Measurements from ENCODE around the gene ENTPD6.
"Not testable (repeated sequence)": the region's sequence is repeated elsewhere in the genome, so short reads cannot be mapped to it uniquely, and the experiment has no call there.

ENTPD6 gene

GRCh38 chr20:25241659-25241955, 46.1 kb downstream of the ENTPD6 start:
- H3K27ac ChIP-seq (ENCODE audit: low read length); H3K9me3 ChIP-seq (ENCODE audit: control insufficient read depth, low read depth, low read length); H3K4me3 ChIP-seq (ENCODE audit: low read length); H3K27me3 ChIP-seq (ENCODE audit: control insufficient read depth, insufficient read depth, low read length); H3K36me3 ChIP-seq (ENCODE audit: control insufficient read depth, low read depth, low read length); H3K9ac ChIP-seq (ENCODE audit: low read length); H3K4me1 ChIP-seq (ENCODE audit: control insufficient read depth, low read depth, low read length): not testable (repeated sequence)

GRCh38 chr20:25242231-25242630, 46.7 kb downstream of the ENTPD6 start:
- no peaks in the 10 kb centered on the region for H3K36me3 ChIP-seq (ENCODE audit: control insufficient read depth, low read depth, low read length)
- no peak overlapping the region for H3K4me3 ChIP-seq (ENCODE audit: low read length)
- H3K27me3 ChIP-seq (ENCODE audit: control insufficient read depth, insufficient read depth, low read length), result peaks cover 14% of the 10 kb centered on the region
- H3K9ac ChIP-seq (ENCODE audit: low read length), result no peak overlapping the region
- peaks cover 3% of the 10 kb centered on the region for H3K4me1 ChIP-seq (ENCODE audit: control insufficient read depth, low read depth, low read length)
- H3K9me3 ChIP-seq (ENCODE audit: control insufficient read depth, low read depth, low read length), result no peaks in the 10 kb centered on the region
- H3K27ac ChIP-seq (ENCODE audit: low read length), result no peak overlapping the region

- Histone ChIP-seq H3K27ac (ENCODE audit: low read length) (no peak overlapping the region), H3K9ac (ENCODE audit: low read length) (no peak overlapping the region), H3K4me3 (ENCODE audit: low read length) (no peak overlapping the region), H3K4me1 (ENCODE audit: control insufficient read depth, low read depth, low read length) (peaks cover 3% of the 10 kb centered on the region), H3K36me3 (ENCODE audit: control insufficient read depth, low read depth, low read length) (no peaks in the 10 kb centered on the region), H3K27me3 (ENCODE audit: control insufficient read depth, insufficient read depth, low read length) (peaks cover 14% of the 10 kb centered on the region), H3K9me3 (ENCODE audit: control insufficient read depth, low read depth, low read length) (no peaks in the 10 kb centered on the region)
Observed at GRCh38 chr20:25243416-25243979, 48.0 kb downstream of the ENTPD6 start.

- Histone ChIP-seq H3K9ac (ENCODE audit: low read length) (no peak overlapping the region), H3K9me3 (ENCODE audit: control insufficient read depth, low read depth, low read length) (no peaks in the 10 kb centered on the region), H3K27me3 (ENCODE audit: control insufficient read depth, insufficient read depth, low read length) (peaks cover 14% of the 10 kb centered on the region), H3K27ac (ENCODE audit: low read length) (no peak overlapping the region), H3K36me3 (ENCODE audit: control insufficient read depth, low read depth, low read length) (no peaks in the 10 kb centered on the region), H3K4me1 (ENCODE audit: control insufficient read depth, low read depth, low read length) (peaks cover 11% of the 10 kb centered on the region), H3K4me3 (ENCODE audit: low read length) (no peak overlapping the region)
Observed at GRCh38 chr20:25244976-25245375, 49.5 kb downstream of the ENTPD6 start.

GRCh38 chr20:25245461-25245860, 49.9 kb downstream of the ENTPD6 start:
- Histone ChIP-seq H3K36me3 (ENCODE audit: control insufficient read depth, low read depth, low read length) (no peaks in the 10 kb centered on the region), H3K4me1 (ENCODE audit: control insufficient read depth, low read depth, low read length) (peaks cover 14% of the 10 kb centered on the region), H3K9ac (ENCODE audit: low read length) (no peak overlapping the region), H3K27me3 (ENCODE audit: control insufficient read depth, insufficient read depth, low read length) (peaks cover 14% of the 10 kb centered on the region), H3K4me3 (ENCODE audit: low read length) (no peak overlapping the region), H3K27ac (ENCODE audit: low read length) (no peak overlapping the region), H3K9me3 (ENCODE audit: control insufficient read depth, low read depth, low read length) (no peaks in the 10 kb centered on the region)

GRCh38 chr20:25246182-25246999, 50.9 kb downstream of the ENTPD6 start:
- no peak overlapping the region for H3K9ac ChIP-seq (ENCODE audit: low read length)
- no peaks in the 10 kb centered on the region for H3K9me3 ChIP-seq (ENCODE audit: control insufficient read depth, low read depth, low read length)
- no peaks in the 10 kb centered on the region for H3K36me3 ChIP-seq (ENCODE audit: control insufficient read depth, low read depth, low read length)
- no peak overlapping the region for H3K4me3 ChIP-seq (ENCODE audit: low read length)
- peaks cover 14% of the 10 kb centered on the region for H3K27me3 ChIP-seq (ENCODE audit: control insufficient read depth, insufficient read depth, low read length)
- H3K4me1 ChIP-seq (ENCODE audit: control insufficient read depth, low read depth, low read length), result peaks cover 14% of the 10 kb centered on the region
- no peak overlapping the region for H3K27ac ChIP-seq (ENCODE audit: low read length)

DNA sequence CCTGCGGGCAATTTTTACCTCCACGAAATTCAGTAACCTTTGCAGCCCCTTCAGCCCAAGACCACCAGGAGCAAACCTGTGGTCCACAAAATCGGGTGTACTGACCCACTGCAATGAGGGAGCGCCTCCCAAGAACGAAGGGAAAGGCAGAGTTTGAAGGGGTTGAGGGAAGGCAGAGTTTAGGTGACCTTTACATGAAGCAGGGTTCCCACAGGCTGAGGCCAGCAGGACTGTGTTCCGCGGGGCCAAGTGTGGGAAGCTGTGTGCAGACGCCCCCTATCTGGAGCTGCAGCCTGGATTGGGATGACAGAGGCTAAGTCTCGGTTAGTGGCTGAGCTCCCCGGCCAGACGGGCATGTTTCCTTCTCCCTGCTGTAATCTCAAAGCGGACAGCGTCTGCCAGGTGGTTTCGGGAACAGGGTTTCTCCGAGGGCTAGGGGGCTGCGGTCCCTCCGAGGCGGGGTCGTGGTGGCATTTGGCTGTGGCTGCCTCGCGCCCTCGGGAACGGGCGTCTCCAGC, 51.5 kb downstream of the ENTPD6 start:
- Histone ChIP-seq H3K36me3 (ENCODE audit: control insufficient read depth, low read depth, low read length) (no peaks in the 10 kb centered on the region), H3K27ac (ENCODE audit: low read length) (no peak overlapping the region), H3K4me3 (ENCODE audit: low read length) (peak overlapping the region; percentile 67), H3K27me3 (ENCODE audit: control insufficient read depth, insufficient read depth, low read length) (peaks cover 14% of the 10 kb centered on the region), H3K9ac (ENCODE audit: low read length) (no peak overlapping the region), H3K4me1 (ENCODE audit: control insufficient read depth, low read depth, low read length) (peaks cover 14% of the 10 kb centered on the region), H3K9me3 (ENCODE audit: control insufficient read depth, low read depth, low read length) (no peaks in the 10 kb centered on the region)

- H3K27me3 ChIP-seq (ENCODE audit: control insufficient read depth, insufficient read depth, low read length), result peaks cover 14% of the 10 kb centered on the region
- H3K9ac ChIP-seq (ENCODE audit: low read length), result no peak overlapping the region
- no peaks in the 10 kb centered on the region for H3K36me3 ChIP-seq (ENCODE audit: control insufficient read depth, low read depth, low read length)
- H3K4me1 ChIP-seq (ENCODE audit: control insufficient read depth, low read depth, low read length), result peaks cover 14% of the 10 kb centered on the region
- peak overlapping the region; percentile 67 for H3K4me3 ChIP-seq (ENCODE audit: low read length)
- no peaks in the 10 kb centered on the region for H3K9me3 ChIP-seq (ENCODE audit: control insufficient read depth, low read depth, low read length)
- no peak overlapping the region for H3K27ac ChIP-seq (ENCODE audit: low read length)
Observed at GRCh38 chr20:25247518-25247955, 52.0 kb downstream of the ENTPD6 start.

DNA sequence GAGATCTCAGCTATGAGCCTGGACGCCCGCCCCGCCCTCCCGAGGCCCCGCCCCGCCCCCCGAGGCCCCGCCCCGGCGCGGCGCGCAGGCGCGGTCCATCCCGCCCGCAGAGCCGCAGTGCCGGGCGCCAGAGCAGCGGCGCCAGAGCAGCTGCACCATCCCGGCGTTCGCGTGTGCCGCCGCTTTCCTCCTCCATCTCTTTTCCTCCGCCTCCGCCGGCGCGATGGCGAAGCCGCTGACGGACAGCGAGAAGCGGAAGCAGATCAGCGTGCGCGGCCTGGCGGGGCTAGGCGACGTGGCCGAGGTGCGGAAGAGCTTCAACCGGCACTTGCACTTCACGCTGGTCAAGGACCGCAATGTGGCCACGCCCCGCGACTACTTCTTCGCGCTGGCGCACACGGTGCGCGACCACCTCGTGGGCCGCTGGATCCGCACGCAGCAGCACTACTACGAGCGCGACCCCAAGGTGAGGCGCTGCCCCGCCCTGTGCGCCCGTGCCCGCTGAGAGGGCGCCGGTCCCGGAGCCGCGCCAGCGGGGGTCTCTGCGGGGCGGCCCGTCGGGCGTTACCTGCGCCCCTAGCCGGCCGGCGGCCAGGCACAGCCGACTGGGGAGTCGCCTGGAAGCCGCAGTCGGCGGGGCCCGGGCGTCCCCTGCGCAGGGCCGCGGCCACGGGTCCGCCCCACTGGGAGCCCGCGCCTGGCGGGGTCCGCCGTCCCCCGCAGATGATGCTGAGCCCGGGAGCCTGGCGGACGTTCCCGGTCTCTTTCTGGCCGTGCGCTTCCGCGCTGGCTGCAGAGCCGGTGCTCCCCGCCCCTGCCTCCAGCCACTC, 52.7 kb downstream of the ENTPD6 start, which contains the start of gene PYGB:
Gene PYGB (plus strand): TSS at position 130 of the 830 bp plus-strand sequence. CDS start 94 bp downstream, at position 224.
- peaks cover 14% of the 10 kb centered on the region for H3K4me1 ChIP-seq (ENCODE audit: control insufficient read depth, low read depth, low read length)
- H3K36me3 ChIP-seq (ENCODE audit: control insufficient read depth, low read depth, low read length), result no peaks in the 10 kb centered on the region
- H3K27ac ChIP-seq (ENCODE audit: low read length), result no peak within 1 kb of the TSS
- peak within 1 kb of the TSS; percentile 87 for H3K4me3 ChIP-seq (ENCODE audit: low read length)
- H3K9ac ChIP-seq (ENCODE audit: low read length), result peak within 1 kb of the TSS; percentile 77
- H3K27me3 ChIP-seq (ENCODE audit: control insufficient read depth, insufficient read depth, low read length), result peaks cover 14% of the 10 kb centered on the region
- H3K9me3 ChIP-seq (ENCODE audit: control insufficient read depth, low read depth, low read length), result no peaks in the 10 kb centered on the region

DNA sequence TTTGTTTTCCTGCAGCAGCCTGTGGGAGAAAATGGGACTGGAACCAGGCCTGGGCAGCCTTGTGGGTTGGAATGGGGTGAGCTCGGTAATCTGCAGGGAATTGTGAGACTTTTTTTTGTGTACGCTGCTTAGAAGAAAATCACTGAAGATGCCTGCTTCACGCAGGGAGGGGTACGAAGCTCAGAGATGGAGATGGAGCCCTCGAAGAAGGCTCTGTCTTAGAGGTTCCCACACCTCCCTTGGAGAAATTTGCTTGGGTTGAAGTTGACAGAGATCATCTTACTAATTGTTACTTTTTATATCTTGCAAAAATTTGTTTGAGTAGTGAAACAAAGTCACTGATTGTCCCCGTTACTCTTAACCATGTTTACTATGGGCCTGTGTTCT, 53.3 kb downstream of the ENTPD6 start:
- Histone ChIP-seq H3K4me1 (ENCODE audit: control insufficient read depth, low read depth, low read length) (peaks cover 14% of the 10 kb centered on the region), H3K27ac (ENCODE audit: low read length) (no peak overlapping the region)

DNA sequence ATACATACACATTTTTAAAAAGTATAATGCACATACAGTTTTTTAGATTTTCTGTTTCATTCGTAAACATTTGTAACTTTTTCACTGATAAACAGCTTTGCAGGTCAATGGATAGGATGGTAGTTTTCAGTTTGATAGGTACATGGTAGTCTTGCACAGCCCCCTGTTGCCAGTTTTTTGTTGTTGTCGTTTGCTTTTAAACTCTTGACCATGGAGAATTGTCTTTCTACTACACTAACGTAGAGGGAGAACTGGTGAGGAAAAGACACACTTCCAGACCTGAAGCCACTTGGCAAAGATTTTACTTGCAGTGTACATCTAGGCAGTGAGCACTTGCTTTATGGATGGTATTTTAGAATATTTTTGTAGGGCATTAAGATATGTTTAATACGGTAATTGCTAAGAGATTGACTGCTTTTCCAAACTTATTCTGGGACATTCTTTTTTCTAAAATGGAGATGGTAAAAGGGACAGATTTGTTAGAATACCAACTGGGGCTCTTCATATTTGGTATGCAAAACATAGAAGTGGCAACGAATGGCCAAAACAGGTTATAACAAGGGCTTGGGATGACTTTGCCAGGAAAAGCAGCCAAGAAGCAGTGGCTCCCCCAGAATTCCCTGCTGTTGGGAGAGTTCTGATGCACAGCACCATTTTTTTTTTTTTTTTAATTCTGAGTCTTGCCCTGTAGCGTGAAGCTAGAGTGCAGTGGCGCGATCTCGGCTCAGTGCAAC, 53.9 kb downstream of the ENTPD6 start:
- Histone ChIP-seq H3K4me3 (ENCODE audit: low read length) (peak overlapping the region; percentile 87), H3K27me3 (ENCODE audit: control insufficient read depth, insufficient read depth, low read length) (peaks cover 14% of the 10 kb centered on the region), H3K9me3 (ENCODE audit: control insufficient read depth, low read depth, low read length) (no peaks in the 10 kb centered on the region), H3K36me3 (ENCODE audit: control insufficient read depth, low read depth, low read length) (no peaks in the 10 kb centered on the region), H3K4me1 (ENCODE audit: control insufficient read depth, low read depth, low read length) (peaks cover 14% of the 10 kb centered on the region), H3K27ac (ENCODE audit: low read length) (no peak overlapping the region), H3K9ac (ENCODE audit: low read length) (peak overlapping the region; percentile 77)

More for the DNA sequence above, 53.3 kb downstream of the ENTPD6 start:
- peak overlapping the region; percentile 87 for H3K4me3 ChIP-seq (ENCODE audit: low read length)
- peaks cover 14% of the 10 kb centered on the region for H3K27me3 ChIP-seq (ENCODE audit: control insufficient read depth, insufficient read depth, low read length)
- H3K9me3 ChIP-seq (ENCODE audit: control insufficient read depth, low read depth, low read length), result no peaks in the 10 kb centered on the region
- H3K9ac ChIP-seq (ENCODE audit: low read length), result peak overlapping the region; percentile 77
- no peaks in the 10 kb centered on the region for H3K36me3 ChIP-seq (ENCODE audit: control insufficient read depth, low read depth, low read length)

Measured in iPS-18a (cell line).